Measurements from ENCODE around the gene HECTD4. TPM values are rescaled to one million over a fixed set of nuclear protein-coding genes. Genes with fewer than 3 reads are reported as not detected.
A peak's percentile ranks its signal among the peaks of the same experiment; 100 is the strongest.

The HECTD4 gene
- total RNA-seq, 1 experiment from 2014 or later, result 30.0 TPM

DNA sequence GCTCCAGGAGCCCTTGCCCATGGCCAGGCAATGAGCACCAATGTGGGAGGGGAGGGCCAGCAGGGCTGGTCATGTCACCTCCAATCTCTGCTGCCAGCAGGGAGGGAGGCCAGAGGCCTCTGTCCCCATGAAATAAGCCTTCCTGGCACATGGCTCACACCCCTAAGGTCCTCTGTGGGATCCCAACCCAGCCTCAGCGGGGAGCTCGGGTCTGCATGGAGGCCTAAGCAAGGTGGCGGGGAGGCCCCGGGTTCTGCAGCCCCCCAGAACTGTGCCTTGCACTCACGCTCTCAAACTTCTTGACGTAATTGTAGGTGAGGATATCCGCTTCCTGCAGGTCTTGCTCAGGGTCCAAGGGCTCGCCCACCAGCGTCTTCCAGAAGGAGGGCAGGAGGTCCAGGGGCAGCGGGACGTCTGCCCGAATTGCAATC lies 215.2 kb downstream of the HECTD4 start:
- H4K91ac ChIP-seq (ENCODE audit: insufficient read length, low read depth, low read length), result no peak overlapping the region
- H3K4me2 ChIP-seq (ENCODE audit: insufficient read depth, insufficient read length, low read length), result no peak overlapping the region
- no CpG with 5 or more reads among the region's 12 CpGs for WGBS (ENCODE audit: extremely low coverage, insufficient read length, low lambda C conversion rate)

More for the DNA sequence above, 215.2 kb downstream of the HECTD4 start:
- Histone ChIP-seq H3K56ac (ENCODE audit: insufficient read length, low read depth, low read length) (no peak overlapping the region), H2BK120ac (ENCODE audit: low read depth, low read length, poor library complexity, severe bottlenecking) (no peak overlapping the region), H3K23ac (ENCODE audit: insufficient read length, low read depth, low read length) (no peak overlapping the region), H3K9ac (ENCODE audit: extremely low read depth, insufficient read length, low read length) (no peak overlapping the region), H2AK5ac (ENCODE audit: insufficient read length, low read length) (no peak overlapping the region), H2BK20ac (ENCODE audit: low read depth, low read length, poor library complexity, severe bottlenecking) (no peak overlapping the region), H3T11ph (ENCODE audit: low read length) (no peak overlapping the region), H2BK5ac (ENCODE audit: insufficient read length, low read length) (no peak overlapping the region), H2BK12ac (ENCODE audit: insufficient read length, low read depth, low read length) (no peak overlapping the region), H3K4me1 (ENCODE audit: insufficient read depth, low read length) (no peaks in the 10 kb centered on the region), H4K5ac (ENCODE audit: insufficient read length, low read depth, low read length) (no peak overlapping the region), H4K20me1 (ENCODE audit: control insufficient read depth, insufficient read depth, insufficient read length) (peaks cover 4% of the 10 kb centered on the region), H3K79me1 (ENCODE audit: insufficient read depth, low read depth, low read length, poor library complexity, severe bottlenecking) (no peaks in the 10 kb centered on the region), H2BK15ac (ENCODE audit: low read depth, low read length) (no peak overlapping the region), H3K14ac (ENCODE audit: insufficient read depth, low read length) (no peak overlapping the region), H3K27me3 (ENCODE audit: insufficient read depth, low read length) (no peaks in the 10 kb centered on the region), H3K4ac (ENCODE audit: low read depth, low read length) (no peak overlapping the region), H3K79me2 (ENCODE audit: insufficient read depth, low read length) (no peaks in the 10 kb centered on the region), H2AFZ (ENCODE audit: low read length) (no peak overlapping the region), H3K9me3 (ENCODE audit: control insufficient read depth, low read depth, low read length) (no peaks in the 10 kb centered on the region), H4K8ac (replicated peaks; ENCODE audit: insufficient read length, low read depth, low read length) (no peak overlapping the region), H3K18ac (ENCODE audit: insufficient read length, low read depth, low read length) (no peak overlapping the region), H3K23me2 (ENCODE audit: insufficient read length, low read depth, low read length, poor library complexity, severe bottlenecking) (no peaks in the 10 kb centered on the region), H3K27ac (ENCODE audit: insufficient read length, low read depth, low read length) (no peak overlapping the region)
- DNase-seq, result no peak
- Mint-ChIP-seq H3K4me3 (no peak overlapping the region), H3K9me3 (no peaks in the 10 kb centered on the region), H3K27ac (0 out of 7 replicates have a peak overlapping the region, but pooled peaks of 1 of the 3 experiments have one; percentile 44), H3K36me3 (ENCODE audit: insufficient read depth in 1 of 3, low read depth in 3 of 3) (peaks cover 7 to 20% (median 15%) of the 10 kb centered on the region in 3 experiments; a peak in 6 of 7 replicates), H3K4me1 (0 out of 4 replicates have a peak, but pooled peaks cover 0 to 2% of the 10 kb centered on the region in 2 experiments), H3K27me3 (ENCODE audit: low read depth) (peaks cover 1% of the 10 kb centered on the region)
- TF ChIP-seq, protein P1, sequence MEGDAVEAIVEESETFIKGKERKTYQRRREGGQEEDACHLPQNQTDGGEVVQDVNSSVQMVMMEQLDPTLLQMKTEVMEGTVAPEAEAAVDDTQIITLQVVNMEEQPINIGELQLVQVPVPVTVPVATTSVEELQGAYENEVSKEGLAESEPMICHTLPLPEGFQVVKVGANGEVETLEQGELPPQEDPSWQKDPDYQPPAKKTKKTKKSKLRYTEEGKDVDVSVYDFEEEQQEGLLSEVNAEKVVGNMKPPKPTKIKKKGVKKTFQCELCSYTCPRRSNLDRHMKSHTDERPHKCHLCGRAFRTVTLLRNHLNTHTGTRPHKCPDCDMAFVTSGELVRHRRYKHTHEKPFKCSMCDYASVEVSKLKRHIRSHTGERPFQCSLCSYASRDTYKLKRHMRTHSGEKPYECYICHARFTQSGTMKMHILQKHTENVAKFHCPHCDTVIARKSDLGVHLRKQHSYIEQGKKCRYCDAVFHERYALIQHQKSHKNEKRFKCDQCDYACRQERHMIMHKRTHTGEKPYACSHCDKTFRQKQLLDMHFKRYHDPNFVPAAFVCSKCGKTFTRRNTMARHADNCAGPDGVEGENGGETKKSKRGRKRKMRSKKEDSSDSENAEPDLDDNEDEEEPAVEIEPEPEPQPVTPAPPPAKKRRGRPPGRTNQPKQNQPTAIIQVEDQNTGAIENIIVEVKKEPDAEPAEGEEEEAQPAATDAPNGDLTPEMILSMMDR (conservative IDR thresholded peaks at IDR 0.05), result no peak

Measured in H9 (cell line).